ENCODE data around the gene MELTF. TPM values are rescaled to one million over a fixed set of nuclear protein-coding genes. Genes with fewer than 3 reads are reported as not detected.
"Not testable (repeated sequence)": the region's sequence is repeated elsewhere in the genome, so short reads cannot be mapped to it uniquely, and the experiment has no call there.

MELTF gene
- 2.6 TPM for polyA plus RNA-seq (ENCODE audit: insufficient read length)
- long read RNA-seq, donor 1: 0 reads
- long read RNA-seq, donor 2, partial matches to known transcripts: 0 of 1 reads
- long read RNA-seq, donor 2, other reads (novel, unspliced or antisense): 0 of 1 reads
- long read RNA-seq, donor 3, partial matches to known transcripts: 0 of 1 reads
- long read RNA-seq, donor 3, other reads (novel, unspliced or antisense): 0 of 1 reads
- long read RNA-seq, donor 4: 0 reads
- long read RNA-seq, donor 5, partial matches to known transcripts: 21 of 35 reads
- long read RNA-seq, donor 5, other reads (novel, unspliced or antisense): 13 of 35 reads
- long read RNA-seq, donor 6: 0 reads
- long read RNA-seq, donor 7, partial matches to known transcripts: 0 of 18 reads
- long read RNA-seq, donor 7, other reads (novel, unspliced or antisense): 18 of 18 reads
- long read RNA-seq, donor 8: 0 reads

DNA sequence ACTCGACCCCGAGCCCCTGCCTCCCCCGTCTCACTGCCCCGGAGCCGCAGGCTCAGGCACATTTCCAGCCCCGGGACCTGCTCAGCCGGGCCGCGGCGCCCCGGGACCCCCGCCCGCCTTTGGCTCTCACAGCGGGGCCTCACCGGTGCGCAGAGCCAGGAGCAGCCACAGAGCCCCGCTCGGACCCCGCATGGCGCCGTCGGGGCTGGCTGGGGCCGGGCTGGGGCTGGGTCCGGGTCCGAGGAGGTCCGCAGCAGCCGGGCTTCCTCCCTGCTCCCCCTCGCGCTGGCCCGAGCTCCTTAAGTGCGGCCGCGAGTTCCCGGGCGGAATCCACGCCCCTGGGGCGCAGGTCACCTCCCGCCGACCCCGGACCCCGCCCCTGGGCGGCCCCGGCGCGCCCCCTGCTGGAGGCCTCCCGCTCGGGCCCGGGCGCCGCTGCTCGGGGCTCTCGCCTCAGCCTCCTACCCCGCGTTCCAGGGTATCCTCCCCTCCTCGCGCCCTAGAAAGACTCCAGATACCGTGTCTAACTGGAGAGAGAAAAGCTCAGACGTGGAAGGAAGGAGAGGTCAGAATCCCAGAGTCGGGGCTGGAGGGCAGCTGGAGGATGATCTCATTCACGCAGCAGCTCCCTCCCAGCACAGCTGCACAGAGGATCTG, at the start of gene MELTF:
Gene MELTF, minus strand, starts transcription at position 307 of the 657 bp plus-strand sequence. Its CDS starts 115 bp downstream, at position 192.
- DNase-seq: peak; percentile 39

DNA sequence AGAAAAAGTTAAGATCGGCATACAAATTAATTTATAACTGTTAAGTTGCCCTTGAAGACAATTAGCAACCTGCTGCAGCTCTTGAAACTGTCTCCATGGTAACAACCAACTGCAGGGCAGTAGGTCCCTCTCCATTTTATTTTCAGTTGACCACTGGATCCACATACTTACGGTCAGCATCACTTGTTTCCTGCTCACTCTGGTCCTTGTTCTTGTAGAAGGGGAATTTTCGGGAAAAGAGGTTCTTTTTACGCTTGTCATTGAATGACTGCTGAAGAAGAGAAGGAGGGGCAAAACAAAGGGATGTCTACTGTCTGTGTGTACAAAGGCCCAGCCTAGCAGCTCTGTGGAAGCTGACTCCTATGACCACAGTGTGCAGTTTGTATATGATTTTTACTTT, 46.8 kb upstream of the MELTF start:
- DNase-seq: no peak

DNA sequence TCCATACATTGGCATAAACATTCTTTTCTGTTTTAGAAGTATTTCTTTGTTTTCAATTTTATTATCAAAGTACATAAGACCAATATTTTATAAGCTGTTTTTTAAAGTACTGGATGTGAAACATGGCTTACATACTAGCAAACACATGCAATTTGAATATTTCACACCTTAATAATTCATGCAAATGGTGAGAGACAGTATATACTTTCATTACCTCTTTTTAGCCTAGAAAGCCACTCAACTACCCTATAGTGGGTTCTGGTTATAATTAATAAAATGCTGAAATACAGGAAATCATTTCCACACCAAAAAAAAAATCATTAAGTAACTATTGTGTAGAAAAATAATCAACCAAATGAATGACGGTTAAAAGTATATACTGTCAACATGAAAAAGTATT, 38.5 kb upstream of the MELTF start:
- no peak for DNase-seq

DNA sequence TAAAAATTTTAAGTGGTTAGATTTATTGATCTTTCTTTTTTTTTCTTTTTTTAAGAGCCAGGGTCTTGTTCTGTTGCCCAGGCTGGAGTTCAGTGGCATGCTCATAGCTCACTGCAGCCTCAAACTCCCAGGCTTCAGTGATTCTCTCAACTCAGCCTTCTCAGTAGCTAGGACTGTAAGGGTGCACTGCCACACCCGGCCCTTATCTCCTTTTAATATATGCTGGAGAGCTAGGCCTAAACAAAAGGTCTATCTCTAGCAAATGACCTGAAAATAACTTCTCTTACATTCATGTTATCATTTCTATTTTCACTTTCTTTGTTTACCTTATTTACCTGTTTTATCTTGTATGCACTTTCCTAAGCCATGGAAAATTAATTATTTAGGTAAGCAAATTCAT, 35.2 kb upstream of the MELTF start:
- no peak for DNase-seq

DNA sequence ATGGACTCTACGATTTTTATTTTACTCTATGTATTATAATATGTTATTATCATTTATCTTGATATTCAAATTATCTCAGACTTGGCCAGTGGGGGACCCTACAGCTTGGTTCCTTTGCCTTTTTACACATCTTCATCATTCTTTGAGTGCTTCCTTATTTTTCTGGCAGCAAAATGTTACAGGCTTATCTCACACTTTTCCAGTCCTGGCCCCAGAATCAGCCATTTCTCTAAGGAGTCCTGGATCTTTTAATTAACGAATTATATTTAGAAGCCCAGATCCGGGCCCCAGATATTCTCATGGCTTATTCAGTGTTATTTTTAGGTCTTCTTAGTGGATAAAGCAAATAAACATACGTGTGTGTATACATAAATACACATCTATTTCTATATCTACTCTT, 32.8 kb upstream of the MELTF start:
- no peak for DNase-seq

DNA sequence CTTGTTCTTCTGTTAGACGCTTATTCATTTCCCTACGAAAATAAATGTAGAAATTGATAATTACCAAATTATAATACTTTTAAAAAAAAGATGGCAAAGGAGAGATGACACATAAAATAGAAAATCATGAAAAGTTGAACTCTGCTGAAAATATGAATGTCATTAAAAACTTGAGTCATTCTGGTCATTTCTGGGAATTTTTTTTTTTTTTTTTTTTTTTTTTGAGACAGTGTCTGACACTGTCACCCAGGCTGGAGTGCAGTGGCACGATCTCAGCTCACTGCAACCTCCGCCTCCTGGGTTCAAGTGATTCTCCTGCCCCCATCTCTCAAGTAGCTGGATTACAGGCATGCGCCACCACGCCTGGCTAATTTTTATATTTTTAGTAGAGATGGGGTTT, 22.0 kb upstream of the MELTF start:
- DNase-seq: not testable (repeated sequence)

DNA sequence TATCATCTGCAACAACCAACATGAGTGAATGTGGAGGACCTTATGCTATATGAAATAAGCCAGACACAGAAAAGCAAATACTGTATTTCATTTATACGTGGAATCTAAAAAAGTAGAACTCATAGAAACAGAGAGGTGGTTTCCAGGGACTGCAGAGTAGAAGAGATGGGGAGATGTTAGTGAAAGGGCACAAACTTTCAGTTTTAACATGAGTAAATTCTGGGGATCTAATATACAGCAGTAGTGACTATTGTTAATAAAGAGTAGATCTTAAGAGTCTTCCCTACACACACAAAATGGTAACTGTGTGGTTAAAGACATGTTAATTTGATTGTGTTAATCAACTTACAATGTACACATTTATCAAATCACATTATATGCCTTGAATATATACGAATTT, 20.9 kb upstream of the MELTF start:
- no peak for DNase-seq

DNA sequence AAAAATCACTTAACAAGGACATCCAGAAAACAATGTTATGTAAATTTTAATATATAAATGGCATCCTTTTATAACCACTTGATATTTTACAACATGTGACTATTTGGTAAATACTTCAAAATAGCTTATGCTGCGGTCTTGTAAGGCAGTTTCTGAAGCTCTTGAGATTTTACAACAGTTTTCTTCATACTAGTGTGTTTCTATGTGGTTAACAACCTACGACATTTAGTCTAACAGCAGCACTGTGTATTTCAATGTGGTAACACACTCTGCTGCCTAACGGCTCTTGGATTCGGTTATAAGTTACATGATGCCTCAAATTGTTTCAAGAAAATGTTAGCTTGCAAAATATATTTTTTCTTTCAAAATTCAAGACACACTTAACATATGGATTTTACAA, 12.9 kb upstream of the MELTF start:
- no peak for DNase-seq

DNA sequence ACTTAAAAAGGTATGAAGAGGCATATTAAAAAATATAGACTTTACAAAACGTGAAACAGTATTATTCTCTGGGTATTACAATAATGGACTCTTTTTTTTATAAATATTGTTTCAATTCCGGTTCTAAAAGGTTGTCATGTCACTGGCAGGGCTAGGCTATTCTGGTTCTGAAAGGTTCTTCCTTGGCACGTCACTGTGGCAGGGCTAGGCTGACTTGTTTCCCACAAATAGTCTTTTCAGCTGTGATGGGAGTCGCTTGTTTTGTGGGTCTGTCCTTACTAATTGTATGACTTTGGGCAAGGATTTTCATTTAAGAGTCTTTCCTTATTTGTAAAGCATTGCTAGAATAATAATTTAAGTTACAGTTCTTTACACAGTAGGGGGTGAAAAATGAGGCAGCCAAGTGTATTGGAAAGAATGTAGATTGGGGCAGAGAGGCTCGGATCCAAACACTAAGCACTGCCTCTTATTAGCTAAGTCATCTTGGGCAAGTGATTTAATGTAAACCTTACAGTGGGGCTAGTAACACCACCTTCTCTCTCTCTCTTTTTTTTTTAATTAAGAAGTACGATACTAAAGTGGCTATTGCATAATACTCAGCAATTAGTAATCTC, 12.4 kb upstream of the MELTF start:
- no peak for DNase-seq

DNA sequence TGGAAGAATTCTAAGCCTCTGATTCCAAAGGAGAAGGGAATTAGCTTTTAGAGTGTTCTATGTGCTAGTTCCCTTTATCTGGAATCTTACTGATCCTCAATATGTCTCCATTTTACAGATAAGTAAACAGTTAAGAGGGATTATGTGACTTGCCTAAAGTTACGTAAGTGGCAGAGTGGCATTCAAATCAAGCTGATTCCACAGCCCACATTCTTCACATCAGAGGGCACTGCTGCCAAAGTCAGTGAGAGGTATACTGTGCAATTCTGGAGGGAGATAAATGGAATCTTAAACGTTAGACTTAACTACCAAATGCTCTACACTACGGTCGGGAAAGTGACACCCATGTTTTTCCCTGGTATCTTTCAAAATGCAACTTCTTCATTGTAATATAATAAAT, 11.0 kb upstream of the MELTF start:
- no peak for DNase-seq

DNA sequence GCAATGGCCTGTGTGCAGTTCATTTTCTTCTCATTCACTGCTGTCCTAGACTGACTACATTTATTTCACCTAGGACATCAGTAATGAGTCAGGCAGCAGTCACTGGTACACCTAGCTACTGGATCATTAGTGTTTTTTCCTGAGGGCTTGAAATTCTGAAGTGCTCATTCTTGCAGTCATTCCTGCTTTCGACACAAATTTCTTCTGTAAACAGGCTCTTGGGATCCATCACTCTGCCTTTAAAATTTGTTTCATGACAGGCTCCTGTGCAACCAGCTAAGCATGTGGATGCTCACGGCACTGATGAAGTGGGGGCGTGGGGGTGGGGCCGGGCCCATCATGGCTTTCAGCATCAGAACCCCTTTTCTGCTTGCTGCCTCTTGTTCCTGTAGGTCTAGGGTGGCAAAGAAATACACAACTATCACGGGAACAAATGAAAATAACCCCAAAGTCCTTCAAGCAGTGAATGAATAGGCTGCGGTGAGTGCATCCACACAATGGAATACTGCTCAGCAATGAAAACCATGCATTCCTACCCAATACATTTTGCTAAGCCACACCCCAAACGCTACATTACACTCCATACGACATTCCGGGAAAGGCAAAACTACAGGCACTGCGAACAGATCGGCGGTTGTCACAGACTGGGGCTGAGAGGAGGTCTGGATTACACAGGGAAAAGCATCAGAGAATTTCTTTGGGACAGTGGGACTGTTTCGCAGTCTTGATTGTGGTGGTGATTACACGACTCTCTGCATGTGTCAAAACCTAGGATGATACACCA, 9.3 kb upstream of the MELTF start:
- no peak for DNase-seq

DNA sequence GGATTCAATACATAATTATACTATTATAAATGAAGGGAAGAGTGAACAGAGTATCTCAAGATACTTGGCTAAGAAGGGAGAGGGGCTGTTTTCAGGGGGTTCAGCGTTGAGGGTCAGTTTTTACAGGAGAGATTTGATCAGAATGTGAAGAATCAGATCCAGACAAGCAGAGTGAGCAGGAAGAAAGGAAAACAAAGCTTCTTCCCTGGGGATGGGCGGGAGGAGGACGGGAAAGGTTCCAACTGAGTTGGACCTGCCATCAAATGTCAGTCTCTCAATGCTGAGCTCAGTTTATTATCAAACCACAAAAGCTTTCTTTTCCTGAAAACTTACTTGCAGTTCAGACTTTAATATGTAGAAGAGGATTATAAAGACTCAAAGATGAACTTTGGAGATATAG, 6.0 kb upstream of the MELTF start:
- no peak for DNase-seq

DNA sequence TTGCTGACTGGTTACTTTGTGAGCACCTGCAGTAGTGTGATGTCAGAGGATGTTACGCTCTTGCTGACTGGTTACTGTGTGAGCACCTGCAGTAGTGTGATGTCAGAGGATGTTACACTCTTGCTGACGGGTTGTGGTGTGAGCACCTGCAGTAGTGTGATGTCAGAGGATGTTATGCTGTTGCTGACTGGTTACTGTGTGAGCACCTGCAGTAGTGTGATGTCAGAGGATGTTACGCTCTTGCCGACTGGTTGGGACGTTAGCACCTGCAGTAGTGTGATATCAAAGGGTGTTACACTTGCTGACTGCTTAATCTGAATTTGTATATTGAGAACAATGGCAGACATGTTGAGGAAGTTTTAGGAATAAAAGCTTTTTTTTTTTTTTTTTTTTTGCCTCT, 5.2 kb upstream of the MELTF start:
- not testable (repeated sequence) for DNase-seq

DNA sequence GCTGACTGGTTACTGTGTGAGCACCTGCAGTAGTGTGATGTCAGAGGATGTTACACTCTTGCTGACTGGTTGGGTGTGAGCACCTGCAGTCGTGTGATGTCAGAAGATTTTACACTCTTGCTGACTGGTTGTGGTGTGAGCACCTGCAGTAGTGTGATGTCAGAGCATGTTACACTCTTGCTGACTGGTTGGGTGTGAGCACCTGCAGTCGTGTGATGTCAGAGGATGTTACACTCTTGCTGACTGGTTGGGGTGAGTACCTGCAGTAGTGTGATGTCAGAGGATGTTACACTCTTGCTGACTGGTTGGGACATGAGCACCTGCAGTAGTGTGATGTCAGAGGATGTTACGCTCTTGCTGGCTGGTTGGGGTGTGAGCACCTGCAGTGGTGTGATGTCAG, 4.1 kb upstream of the MELTF start:
- not testable (repeated sequence) for DNase-seq

DNA sequence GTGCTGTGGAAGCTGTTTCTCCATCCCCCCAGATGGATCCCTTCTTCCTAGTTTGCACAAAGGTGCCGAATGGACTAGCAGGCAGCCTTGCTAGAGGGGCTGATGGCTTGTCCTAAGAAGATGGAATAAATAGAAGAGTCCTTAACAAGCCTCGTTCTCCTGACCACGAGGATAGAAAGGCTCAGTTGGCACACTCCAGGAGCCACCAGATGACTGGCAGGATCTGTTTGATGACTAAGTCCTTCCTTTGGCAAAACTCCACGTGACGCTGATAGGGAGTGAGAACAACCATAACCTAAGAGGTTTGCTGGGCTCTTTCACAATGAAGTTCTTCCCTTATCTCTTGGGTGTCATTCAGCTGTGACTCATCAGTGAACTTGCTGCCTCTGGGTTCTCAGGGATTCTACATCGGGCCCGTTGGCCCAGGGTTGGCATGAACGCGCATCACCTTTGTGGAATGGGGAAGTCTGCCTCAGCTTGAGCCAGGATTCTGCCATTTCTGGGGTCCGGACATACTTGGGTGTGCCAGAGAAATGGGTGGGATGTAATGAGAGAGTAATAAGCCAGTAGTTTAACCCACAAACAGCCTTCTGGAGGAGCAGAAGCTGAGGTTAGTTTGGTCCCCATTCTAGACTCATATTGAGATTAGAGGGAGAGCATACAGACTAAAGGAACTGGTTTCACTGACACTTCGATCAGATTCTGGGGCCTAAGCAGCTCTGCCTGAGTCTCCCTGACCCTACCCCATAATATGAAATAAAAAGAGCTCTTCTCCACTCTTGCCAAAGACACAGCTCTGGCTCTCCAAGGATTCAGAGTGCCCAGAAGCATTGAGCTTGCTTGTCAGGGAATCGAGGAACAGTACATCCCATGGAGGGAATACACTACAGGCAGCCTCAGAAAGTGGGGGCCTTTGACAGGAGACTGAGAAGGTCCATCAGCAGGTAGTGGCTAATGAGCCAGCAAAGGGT, 2.0 kb upstream of the MELTF start:
- no peak for DNase-seq

DNA sequence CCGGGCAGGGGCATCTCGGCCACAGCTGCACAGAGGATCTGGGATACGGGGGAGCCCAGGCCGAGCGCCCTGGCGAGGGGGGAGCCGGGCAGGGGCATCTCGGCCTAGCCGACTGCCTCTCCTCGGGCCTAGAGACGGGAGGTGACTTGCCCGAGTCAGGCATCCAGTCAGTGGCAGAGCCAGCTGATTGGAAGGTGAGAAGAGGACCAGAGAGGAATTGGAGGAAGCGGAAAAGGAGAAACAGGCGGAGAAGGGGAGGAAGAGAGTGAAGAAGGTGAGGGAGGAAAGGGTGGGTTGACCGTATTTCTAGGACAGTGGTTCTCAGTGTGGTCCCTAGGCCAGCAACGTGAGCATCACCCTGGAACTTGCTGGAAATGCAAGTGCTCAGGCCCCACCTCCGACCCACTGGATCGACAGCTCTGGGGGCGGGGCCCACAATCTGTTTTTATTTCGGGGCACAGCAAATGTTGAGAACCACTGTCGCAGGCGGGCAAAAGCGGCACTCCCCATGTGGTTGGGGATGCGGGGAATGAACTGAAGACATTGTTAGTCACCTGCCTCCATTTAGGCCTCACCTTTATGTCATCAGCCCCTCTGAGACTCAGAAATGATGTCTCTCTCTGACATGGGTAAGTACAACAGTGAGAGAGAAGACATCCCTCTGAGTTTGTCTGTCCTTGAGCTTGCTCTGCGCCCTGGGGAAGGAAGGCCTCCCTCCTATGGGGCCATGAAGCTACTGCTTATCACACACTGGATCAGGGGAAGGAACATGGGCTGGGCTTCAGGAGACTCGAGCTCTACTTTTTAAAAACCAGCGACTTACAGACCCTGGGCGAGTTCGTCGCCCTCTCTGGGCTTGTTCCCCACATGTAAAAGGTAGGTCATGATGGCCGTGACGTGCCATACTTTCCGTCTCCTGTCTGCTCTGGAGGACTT, 1.0 kb upstream of the MELTF start:
- no peak for DNase-seq

DNA sequence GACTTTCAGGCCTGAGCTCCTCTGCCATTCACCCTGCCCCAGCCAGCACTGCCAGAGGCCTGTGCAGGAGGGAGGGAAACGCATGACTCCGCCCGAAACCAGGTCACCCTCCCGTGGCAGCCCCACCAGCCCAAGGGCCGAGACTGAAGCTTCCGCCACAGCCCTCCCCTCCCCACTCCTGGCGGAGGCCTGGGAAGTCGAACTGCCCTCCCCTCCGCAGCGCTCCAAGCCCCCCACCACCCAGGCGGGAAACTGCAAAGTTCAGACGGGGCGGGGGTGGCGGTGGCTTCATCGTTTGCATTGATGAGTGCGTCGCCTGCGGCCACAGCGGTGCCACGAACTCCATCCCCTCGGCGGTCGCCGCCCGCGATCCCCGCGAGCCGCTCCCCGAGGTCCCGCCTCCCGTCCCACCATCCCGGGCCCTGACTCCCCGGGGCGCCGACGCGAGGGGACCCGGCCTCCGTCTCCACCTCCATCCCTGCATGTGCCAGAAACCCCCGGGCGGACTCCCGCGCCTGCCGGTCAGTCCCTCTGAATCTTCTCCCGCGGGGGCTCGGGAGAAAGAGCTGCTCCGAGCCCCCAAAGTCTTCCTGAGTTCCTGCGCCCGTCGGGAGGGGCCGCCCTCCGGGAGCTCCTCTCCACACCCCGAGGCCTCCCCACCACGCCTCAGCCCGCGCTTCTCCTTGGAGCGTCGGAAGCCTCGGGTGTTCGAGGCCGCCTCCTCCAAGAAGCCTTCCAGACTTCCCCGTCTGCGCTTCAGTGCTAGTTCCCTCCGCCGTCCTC, 698 bp downstream of the MELTF start:
- no peak for DNase-seq

DNA sequence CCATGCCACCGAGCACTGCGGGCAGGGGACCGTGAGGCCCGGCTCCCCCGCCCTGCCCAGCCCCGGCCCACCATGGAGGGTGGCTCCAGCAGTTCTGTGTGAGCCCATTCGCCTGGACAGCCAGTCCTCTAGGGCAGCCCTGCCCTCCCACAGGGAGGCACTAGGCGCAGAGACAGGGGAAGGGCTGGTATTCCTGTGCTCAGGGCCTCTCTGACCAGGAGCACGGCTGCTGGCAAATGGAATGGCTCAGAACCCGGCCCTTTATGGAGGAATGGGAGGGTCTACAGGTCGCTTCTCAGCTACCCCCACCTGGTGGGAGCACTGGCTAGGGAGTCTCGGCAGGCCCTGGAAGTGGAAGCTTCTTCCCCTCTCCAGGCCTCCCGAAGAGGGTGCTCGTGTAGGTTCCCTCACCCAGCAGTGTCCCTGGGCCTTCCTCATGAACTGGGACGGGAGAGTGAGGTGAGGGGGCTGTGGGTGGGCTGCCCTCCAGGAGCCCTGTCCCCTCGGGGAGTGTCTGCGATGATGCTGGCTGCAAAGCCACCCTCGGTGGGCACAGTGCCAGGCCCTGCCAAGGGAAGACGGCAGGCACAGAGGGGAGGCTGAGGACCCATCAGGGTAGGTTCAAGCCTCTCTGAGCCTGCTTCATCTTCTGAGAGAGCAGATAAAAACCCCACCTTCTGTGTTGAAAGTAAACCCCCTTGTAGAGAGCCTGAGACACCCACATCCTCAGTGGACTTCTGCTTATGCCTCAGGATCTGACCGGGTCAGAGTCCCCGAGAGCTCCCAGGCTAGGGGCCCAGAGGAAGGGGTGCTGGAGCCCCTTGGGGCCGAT, 1.5 kb downstream of the MELTF start:
- DNase-seq: no peak

Measured in left kidney (tissue), 8 donors.